GM21825 (cell line): ENCODE measurements around the gene GABRB1.

Experiments used
- ATAC-seq: cut with Tn5 transposase; IDR thresholded peaks from one replicate; pipeline ENCODE4 v1.9.1; 2021; ENCODE audit warnings: mild to moderate bottlenecking, moderate library complexity; ENCODE audit not compliant: unreplicated experiment

Gene GABRB1

GRCh38 chr4:47045261-47045660 lies 13.9 kb downstream of the GABRB1 start:
- ATAC-seq: no peak

- no peak for ATAC-seq
These were observed 18.0 kb downstream of the GABRB1 start for GRCh38 chr4:47049347-47049746.

GRCh38 chr4:47050761-47051725 lies 19.7 kb downstream of the GABRB1 start:
- no peak for ATAC-seq

DNA sequence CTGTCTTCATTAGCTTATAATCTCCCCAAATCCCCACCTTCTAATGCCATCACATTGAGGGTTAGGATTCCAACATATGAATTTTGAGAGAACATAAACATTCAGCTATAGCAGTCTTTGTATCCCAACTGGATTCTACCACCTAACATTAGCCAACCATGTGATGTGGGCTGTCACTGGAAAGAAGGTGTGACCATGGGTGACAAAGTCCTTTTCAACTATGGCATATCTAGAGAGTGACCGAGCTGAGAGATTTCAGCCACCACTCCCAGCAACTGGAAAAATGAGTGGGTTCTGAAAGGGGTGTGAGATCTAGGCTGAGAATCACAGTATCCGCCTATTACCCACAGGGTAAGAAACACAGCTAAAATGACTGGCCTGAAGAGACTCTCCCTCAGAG lies 22.1 kb downstream of the GABRB1 start:
- no peak for ATAC-seq

GRCh38 chr4:47054130-47054529 lies 22.8 kb downstream of the GABRB1 start:
- ATAC-seq: no peak

DNA sequence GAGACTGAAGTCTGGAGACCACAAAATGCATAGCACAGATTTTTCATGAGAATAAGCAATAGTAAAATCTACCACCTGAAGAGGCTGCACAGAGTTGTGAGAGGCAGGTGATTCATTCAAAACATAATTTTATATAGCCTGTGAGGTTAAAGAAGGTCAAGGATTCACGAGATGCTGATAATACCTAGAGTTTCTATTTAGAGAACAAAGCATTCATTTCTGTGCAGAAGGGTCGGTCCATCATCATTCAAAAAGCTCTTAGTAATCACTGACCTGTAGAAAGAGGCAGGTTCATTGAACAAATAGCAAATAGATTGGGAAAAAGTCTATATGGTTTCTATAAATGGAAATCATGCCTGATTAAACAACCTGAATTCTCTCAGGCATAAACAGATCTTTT lies 26.6 kb downstream of the GABRB1 start:
- no peak for ATAC-seq

GRCh38 chr4:47060561-47060960 lies 29.2 kb downstream of the GABRB1 start:
- ATAC-seq: no peak

DNA sequence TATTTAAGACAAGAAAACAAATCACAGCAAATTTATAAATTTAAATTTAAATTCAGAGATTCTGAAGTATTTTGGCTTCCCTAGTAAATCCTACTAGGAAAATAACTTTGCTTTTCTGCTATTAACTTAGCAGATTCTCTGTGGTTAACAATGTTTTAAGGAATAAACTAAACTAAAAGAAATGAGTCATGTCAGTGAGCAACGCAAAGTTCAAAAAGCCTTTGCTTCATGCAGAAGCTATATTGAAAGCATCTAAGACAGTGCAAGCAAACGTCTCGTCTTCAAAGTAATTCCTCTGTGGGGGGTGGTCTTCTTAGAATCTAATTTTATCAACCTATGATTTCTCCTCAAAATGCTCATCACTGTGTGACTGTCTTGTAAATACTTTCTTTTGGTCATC lies 30.1 kb downstream of the GABRB1 start:
- ATAC-seq: no peak

- no peak for ATAC-seq
These were observed 33.7 kb downstream of the GABRB1 start for GRCh38 chr4:47065051-47065481.

DNA sequence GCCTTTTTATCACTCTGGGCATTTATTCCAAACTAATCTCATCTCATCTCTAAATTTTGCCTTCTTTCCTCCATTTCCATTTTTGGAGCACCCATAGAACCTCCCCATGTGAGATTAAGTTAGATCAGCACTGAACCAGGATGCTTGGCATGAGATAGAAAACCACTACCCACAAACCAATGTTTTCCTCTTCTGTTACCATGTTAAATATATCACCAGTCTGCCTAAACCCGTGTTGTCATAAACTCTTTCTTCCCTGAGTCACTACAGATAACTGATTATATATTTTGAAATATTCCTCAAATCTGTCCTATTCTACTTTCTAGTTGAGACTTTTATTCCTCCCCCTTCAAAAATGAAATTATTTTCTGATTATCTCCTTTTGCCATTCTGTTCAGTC lies 37.6 kb downstream of the GABRB1 start:
- ATAC-seq: no peak

GRCh38 chr4:47071901-47072341 lies 40.6 kb downstream of the GABRB1 start:
- no peak for ATAC-seq

- no peak for ATAC-seq
These were observed 42.3 kb downstream of the GABRB1 start for GRCh38 chr4:47073647-47074046.

GRCh38 chr4:47074816-47075215 lies 43.4 kb downstream of the GABRB1 start:
- no peak for ATAC-seq

DNA sequence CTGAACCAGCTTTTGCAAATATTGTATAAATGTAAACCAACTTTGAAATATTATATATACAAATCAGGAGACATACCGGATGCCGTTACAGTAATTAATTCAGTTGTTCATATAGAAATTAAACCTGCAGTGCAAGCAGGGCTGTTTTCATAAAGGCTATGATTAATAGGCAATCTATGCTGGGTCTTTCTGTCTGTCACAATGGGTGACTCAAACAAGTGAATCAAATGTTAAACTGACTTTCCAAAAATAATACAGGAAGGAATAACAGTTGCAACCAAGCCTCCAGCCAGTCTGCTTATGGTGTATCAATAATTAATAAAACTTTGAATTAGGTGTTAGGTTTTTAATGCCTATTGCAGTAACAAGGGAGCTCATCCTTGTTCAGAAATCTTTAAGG lies 43.9 kb downstream of the GABRB1 start:
- ATAC-seq: no peak

DNA sequence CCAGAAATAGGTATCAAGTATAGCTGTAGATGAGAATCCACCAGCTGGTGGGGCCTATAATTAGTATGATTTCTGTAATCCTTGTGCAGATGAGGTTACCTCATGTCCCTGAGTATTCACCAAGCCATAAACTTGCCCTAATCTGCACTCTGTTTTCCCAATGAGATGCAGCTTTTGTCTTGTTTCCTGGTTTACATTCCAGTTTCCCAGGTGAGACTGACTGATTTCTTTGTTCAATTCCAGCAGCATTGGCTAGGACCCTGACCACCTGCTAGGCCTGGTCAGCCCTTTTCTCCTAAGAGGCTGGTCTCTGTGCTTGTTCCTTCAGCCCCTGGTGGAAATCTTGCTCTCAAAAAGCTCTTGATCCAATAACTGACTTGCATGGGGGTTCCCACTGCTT lies 44.6 kb downstream of the GABRB1 start:
- ATAC-seq: no peak

DNA sequence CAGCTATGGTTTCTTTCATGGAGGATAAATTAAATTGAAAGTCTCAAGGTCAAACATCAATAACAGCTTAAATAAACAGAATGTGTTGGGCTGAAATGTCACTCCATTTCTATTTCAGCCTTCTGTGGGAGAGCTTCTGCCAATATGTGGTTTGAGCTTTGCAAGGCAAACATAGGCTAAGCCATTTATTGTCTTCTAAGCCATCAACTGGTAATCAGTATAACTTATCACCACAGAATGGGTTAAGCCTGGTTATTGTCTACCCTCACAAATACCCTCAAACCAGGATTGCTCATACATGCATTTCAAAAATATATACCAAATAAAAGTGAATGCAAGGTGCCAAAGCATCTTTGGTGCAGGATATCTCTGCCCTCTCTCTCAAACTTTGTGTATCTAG lies 52.7 kb downstream of the GABRB1 start:
- no peak for ATAC-seq

DNA sequence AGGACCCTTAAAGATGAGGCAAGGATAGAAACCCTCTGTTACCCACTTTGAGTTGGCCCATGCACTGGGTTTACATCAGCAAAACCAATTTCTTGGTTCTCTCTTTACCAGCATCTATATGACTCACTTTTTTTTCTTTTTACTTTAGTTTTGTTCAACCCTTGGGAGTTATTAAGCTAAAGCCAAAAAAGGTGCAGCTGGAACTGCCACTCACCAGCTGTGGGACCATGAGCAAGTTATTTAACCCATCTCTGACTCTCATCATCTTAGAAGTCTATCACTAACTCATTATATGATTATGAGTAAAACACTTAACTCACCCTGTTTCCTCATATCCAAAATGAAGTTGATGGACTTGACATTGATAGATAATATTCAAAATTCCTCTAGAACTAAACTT lies 53.4 kb downstream of the GABRB1 start:
- no peak for ATAC-seq

DNA sequence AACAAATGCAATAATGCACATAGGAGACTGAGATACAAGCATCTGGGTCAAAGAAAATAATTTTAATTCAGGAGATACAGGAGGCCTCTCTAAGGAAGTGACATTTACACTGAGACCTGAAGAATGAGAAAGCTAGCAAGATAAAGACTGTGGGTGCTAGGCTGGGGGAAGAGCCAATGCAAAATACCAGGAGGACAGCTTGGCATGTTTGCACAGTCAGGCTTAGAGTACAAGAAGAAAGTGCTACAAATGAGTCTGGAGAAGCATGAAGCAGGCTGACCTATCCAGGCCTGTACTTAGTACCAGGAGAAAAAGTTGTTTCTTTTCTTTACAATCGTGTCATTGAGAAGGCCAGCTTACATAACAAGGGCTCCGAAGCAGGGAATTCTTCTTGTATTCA lies 56.9 kb downstream of the GABRB1 start:
- ATAC-seq: no peak

- no peak for ATAC-seq
These were observed 64.5 kb downstream of the GABRB1 start for GRCh38 chr4:47095884-47096283.

- no peak for ATAC-seq
These were observed 70.1 kb downstream of the GABRB1 start for GRCh38 chr4:47101453-47101852.

- no peak for ATAC-seq
These were observed 73.6 kb downstream of the GABRB1 start for GRCh38 chr4:47104986-47105385.

- ATAC-seq: no peak
These were observed 75.2 kb downstream of the GABRB1 start for GRCh38 chr4:47106561-47106960.

GRCh38 chr4:47109379-47109778 lies 78.0 kb downstream of the GABRB1 start:
- no peak for ATAC-seq
